ENCODE results near the gene WDR54. TPM values are rescaled to one million over a fixed set of nuclear protein-coding genes. Genes with fewer than 3 reads are reported as not detected.
"Not testable (repeated sequence)": the region's sequence is repeated elsewhere in the genome, so short reads cannot be mapped to it uniquely, and the experiment has no call there.

The WDR54 gene
- polyA plus RNA-seq, 1 donor (not counting 4 experiments of a cell fraction or from before 2014, with no cell fraction given), result 35.2 TPM

DNA sequence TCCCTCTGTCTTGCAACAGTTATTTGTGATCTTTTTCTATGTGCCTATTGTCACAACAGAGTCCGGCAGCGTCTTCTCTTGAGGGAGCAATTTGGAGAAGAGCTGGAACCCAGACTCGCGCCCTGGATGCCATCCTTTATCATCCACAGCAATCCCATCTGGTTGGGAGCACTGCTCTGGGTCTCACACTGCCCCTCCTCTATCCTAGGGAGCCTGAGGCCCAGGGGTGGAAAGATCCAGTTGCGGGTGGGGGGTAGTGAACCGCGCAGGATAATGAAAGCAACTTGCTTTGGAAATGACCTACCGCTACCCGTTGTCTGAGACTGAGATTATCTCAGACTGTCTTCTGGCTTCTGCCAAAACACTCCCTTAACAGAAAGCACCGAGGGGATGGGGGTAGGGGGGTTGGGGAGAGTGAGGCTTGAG is 37.4 kb downstream of the WDR54 start:
- Histone ChIP-seq H3K27ac (ENCODE audit: control insufficient read depth, insufficient read depth, low read length) (peak overlapping the region; percentile 45), H3K36me3 (ENCODE audit: control insufficient read depth in 2 of 2, extremely low read depth in 1 of 2, insufficient read depth in 2 of 2, low read length in 2 of 2) (peaks cover 12 to 25% of the 10 kb centered on the region in 2 experiments), H3K9me3 (ENCODE audit: control insufficient read depth, low read depth, low read length) (no peaks in the 10 kb centered on the region), H2AFZ (ENCODE audit: control insufficient read depth, low read length) (no peak overlapping the region), H3K4me2 (ENCODE audit: control insufficient read depth, extremely low read depth, insufficient read depth, low read depth, low read length) (peak overlapping the region; percentile 71), H3K4me3 (ENCODE audit: control insufficient read depth in 2 of 3, extremely low read depth in 1 of 3, insufficient read depth in 2 of 3, low read depth in 1 of 3, low read length in 3 of 3) (peak overlapping the region; percentile 58 to 78 (median 67)), H3K27me3 (ENCODE audit: control insufficient read depth, extremely low read depth, insufficient read depth, low read length) (no peaks in the 10 kb centered on the region), H3K4me1 (ENCODE audit: control insufficient read depth, extremely low read depth, insufficient read depth, low read length) (peaks cover 21% of the 10 kb centered on the region), H3K9ac (ENCODE audit: control insufficient read depth, extremely low read depth, insufficient read depth, low read length) (peak overlapping the region; percentile 73), H3K9me1 (ENCODE audit: control insufficient read depth, extremely low read depth, insufficient read depth, low read length) (no peaks in the 10 kb centered on the region), H3K79me2 (ENCODE audit: control insufficient read depth, insufficient read depth, low read length) (peaks cover 26% of the 10 kb centered on the region), H4K20me1 (ENCODE audit: control insufficient read depth, extremely low read depth, insufficient read depth, low read length) (no peaks in the 10 kb centered on the region)
- dilution Hi-C loops (cut with MboI; ENCODE audit: extremely low pct_ligation_motif_present, low sequenced_read_pairs), result no loop called here
- TF ChIP-seq, protein P1, sequence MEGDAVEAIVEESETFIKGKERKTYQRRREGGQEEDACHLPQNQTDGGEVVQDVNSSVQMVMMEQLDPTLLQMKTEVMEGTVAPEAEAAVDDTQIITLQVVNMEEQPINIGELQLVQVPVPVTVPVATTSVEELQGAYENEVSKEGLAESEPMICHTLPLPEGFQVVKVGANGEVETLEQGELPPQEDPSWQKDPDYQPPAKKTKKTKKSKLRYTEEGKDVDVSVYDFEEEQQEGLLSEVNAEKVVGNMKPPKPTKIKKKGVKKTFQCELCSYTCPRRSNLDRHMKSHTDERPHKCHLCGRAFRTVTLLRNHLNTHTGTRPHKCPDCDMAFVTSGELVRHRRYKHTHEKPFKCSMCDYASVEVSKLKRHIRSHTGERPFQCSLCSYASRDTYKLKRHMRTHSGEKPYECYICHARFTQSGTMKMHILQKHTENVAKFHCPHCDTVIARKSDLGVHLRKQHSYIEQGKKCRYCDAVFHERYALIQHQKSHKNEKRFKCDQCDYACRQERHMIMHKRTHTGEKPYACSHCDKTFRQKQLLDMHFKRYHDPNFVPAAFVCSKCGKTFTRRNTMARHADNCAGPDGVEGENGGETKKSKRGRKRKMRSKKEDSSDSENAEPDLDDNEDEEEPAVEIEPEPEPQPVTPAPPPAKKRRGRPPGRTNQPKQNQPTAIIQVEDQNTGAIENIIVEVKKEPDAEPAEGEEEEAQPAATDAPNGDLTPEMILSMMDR (optimal IDR thresholded peaks at IDR 0.05 in 1 of 3, IDR thresholded peaks at IDR 0.05 in 1 of 3, conservative IDR thresholded peaks at IDR 0.05 in 1 of 3; ENCODE audit: extremely low read depth in 1 of 3, insufficient read depth in 2 of 3, low read length in 3 of 3), result no peak
- TF ChIP-seq EZH2 (IDR thresholded peaks at IDR 0.05; ENCODE audit: low read length), result no peak
- DNase-seq (ENCODE audit: low read depth, low spot score) (no peak), FAIRE-seq (no peak)

DNA sequence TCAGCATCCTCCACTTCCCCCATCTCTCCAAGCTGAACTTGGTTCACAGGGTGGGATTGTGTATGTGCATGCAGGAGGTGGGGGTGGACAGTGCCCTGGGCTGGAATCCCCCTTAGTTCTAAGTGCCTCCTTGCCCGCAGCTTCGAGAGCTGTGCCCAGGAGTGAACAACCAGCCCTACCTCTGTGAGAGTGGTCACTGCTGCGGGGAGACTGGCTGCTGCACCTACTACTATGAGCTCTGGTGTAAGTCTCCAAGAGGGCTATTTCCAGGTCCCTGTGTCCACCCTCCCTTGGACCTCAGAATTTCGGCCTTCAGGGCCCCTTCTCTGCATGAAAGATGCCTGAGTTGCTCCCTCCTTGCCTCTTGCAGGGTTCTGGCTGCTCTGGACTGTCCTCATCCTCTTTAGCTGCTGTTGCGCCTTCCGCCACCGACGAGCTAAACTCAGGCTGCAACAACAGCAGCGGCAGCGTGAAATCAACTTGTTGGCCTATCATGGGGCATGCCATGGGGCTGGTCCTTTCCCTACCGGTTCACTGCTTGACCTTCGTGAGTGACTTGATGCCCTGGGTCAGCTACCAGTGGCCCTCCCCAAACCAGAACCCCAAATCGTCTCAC is 38.1 kb downstream of the WDR54 start:
- peaks cover 17% of the 10 kb centered on the region for H3K4me1 ChIP-seq (ENCODE audit: control insufficient read depth, extremely low read depth, insufficient read depth, low read length)
- FAIRE-seq; H2AFZ ChIP-seq (ENCODE audit: control insufficient read depth, low read length); H3K9me3 ChIP-seq (ENCODE audit: control insufficient read depth, low read depth, low read length); H3K27ac ChIP-seq (ENCODE audit: control insufficient read depth, insufficient read depth, low read length); DNase-seq (ENCODE audit: low read depth, low spot score); H3K9ac ChIP-seq (ENCODE audit: control insufficient read depth, extremely low read depth, insufficient read depth, low read length); H3K9me1 ChIP-seq (ENCODE audit: control insufficient read depth, extremely low read depth, insufficient read depth, low read length); dilution Hi-C loops (cut with MboI; ENCODE audit: extremely low pct_ligation_motif_present, low sequenced_read_pairs); H4K20me1 ChIP-seq (ENCODE audit: control insufficient read depth, extremely low read depth, insufficient read depth, low read length); H3K27me3 ChIP-seq (ENCODE audit: control insufficient read depth, extremely low read depth, insufficient read depth, low read length): not testable (repeated sequence)
- peak overlapping the region; percentile 71 for H3K4me2 ChIP-seq (ENCODE audit: control insufficient read depth, extremely low read depth, insufficient read depth, low read depth, low read length)
- H3K79me2 ChIP-seq (ENCODE audit: control insufficient read depth, insufficient read depth, low read length), result peaks cover 33% of the 10 kb centered on the region
- H3K4me3 ChIP-seq (ENCODE audit: control insufficient read depth in 2 of 3, extremely low read depth in 1 of 3, insufficient read depth in 2 of 3, low read depth in 1 of 3, low read length in 3 of 3), result peak overlapping the region in 2 of 3 experiments; percentile 23 to 67
- H3K36me3 ChIP-seq (ENCODE audit: control insufficient read depth in 2 of 2, extremely low read depth in 1 of 2, insufficient read depth in 2 of 2, low read length in 2 of 2), result peaks cover 12 to 25% of the 10 kb centered on the region in 2 experiments

GRCh38 chr2:74460187-74460586 is 38.7 kb downstream of the WDR54 start:
- H3K4me3 ChIP-seq (ENCODE audit: control insufficient read depth in 2 of 3, extremely low read depth in 1 of 3, insufficient read depth in 2 of 3, low read depth in 1 of 3, low read length in 3 of 3); dilution Hi-C loops (cut with MboI; ENCODE audit: extremely low pct_ligation_motif_present, low sequenced_read_pairs); H3K9ac ChIP-seq (ENCODE audit: control insufficient read depth, extremely low read depth, insufficient read depth, low read length); DNase-seq (ENCODE audit: low read depth, low spot score); H3K27ac ChIP-seq (ENCODE audit: control insufficient read depth, insufficient read depth, low read length); H4K20me1 ChIP-seq (ENCODE audit: control insufficient read depth, extremely low read depth, insufficient read depth, low read length); H2AFZ ChIP-seq (ENCODE audit: control insufficient read depth, low read length); H3K27me3 ChIP-seq (ENCODE audit: control insufficient read depth, extremely low read depth, insufficient read depth, low read length); H3K9me1 ChIP-seq (ENCODE audit: control insufficient read depth, extremely low read depth, insufficient read depth, low read length); H3K9me3 ChIP-seq (ENCODE audit: control insufficient read depth, low read depth, low read length); FAIRE-seq; H3K4me2 ChIP-seq (ENCODE audit: control insufficient read depth, extremely low read depth, insufficient read depth, low read depth, low read length): not testable (repeated sequence)
- Histone ChIP-seq H3K79me2 (ENCODE audit: control insufficient read depth, insufficient read depth, low read length) (peaks cover 37% of the 10 kb centered on the region), H3K4me1 (ENCODE audit: control insufficient read depth, extremely low read depth, insufficient read depth, low read length) (peaks cover 17% of the 10 kb centered on the region), H3K36me3 (ENCODE audit: control insufficient read depth in 2 of 2, extremely low read depth in 1 of 2, insufficient read depth in 2 of 2, low read length in 2 of 2) (peaks cover 12 to 25% of the 10 kb centered on the region in 2 experiments)
